HT-29 (cell line): Measurements from ENCODE around the gene CACNA1D. TPM values are rescaled to one million over a fixed set of nuclear protein-coding genes. Genes with fewer than 3 reads are reported as not detected.

Source experiments
- DNase-seq: peaks from one replicate; pipeline ENCODE4 v3.0.0-alpha.2; 2015; ENCODE audit warnings: low spot score
- total RNA-seq: library from RNA; depleted of rRNA; stranded (reverse); fragments of >200 nt; shearing (Covaris generic); gene quantifications from 2 replicates; pipeline ENCODE4 v1.2.3, GENCODE V29; 2014

The CACNA1D gene
- total RNA-seq, 1 experiment from 2014 or later = 25.3 TPM

DNA sequence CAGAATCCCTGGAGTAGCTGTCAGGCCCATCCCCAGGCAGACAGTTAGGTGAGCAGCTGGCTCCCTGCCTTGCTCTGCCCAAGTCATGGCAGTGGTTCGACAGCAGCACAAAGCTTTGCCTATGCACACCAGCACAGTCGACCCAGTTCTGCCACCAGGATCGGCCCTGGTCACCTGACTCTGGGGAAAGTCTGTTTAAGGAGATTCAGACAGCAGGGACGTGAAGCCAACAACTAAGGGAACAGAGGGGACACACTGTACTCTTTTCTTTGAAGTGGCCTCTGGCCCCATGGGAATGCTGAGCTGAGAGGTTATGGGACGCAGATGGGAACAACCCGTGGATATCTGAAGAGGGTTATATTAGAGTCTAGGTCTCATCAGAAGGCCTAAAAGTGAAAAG lies 217.0 kb downstream of the CACNA1D start:
- DNase-seq = no peak

DNA sequence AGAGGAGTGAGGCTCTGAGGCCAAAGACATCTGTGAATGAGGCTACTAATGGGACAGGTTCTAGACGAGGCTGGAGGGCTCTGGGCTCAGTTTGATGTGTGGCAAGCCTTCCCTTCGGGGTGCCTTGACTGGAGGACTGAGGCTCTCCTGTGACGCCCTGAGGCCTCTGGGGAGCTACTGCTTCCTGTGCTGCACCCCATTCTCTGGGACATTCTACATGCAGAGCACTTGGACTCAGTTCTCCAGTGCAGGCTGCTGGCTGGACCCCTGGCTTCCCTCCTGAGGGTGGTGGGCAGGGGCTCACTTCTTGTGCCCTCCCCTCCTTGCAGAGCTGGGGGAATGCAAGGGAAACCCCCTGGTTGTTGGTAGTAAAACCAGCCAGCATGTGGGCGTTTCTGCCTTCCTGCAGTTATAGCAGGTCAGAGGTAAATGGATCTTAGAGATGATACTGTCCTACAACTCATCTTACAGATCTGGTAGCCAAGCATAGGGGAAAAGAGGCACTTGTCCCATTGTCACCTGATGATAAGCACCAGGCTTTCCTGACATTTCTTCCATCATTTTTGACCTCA lies 218.5 kb downstream of the CACNA1D start:
- DNase-seq = no peak

DNA sequence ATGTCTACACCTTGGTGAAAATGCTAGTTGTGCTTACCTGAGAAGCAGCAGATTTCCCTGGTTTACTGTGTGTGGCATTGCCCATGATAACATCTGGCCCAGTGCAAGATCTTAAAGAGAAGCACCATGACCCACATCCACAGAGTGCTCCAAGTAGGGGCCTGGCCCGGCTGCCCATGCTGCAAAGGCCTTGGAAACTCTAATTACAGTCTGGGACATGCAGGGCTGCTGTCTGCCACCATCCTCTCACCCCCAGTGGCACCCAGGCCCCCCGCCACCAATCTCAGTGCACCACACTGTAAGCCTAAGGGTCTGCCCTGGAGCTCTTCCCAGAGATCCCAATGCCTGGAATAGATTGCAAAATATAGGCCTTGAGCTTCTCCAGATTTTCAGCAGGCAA lies 219.2 kb downstream of the CACNA1D start:
- no peak for DNase-seq

DNA sequence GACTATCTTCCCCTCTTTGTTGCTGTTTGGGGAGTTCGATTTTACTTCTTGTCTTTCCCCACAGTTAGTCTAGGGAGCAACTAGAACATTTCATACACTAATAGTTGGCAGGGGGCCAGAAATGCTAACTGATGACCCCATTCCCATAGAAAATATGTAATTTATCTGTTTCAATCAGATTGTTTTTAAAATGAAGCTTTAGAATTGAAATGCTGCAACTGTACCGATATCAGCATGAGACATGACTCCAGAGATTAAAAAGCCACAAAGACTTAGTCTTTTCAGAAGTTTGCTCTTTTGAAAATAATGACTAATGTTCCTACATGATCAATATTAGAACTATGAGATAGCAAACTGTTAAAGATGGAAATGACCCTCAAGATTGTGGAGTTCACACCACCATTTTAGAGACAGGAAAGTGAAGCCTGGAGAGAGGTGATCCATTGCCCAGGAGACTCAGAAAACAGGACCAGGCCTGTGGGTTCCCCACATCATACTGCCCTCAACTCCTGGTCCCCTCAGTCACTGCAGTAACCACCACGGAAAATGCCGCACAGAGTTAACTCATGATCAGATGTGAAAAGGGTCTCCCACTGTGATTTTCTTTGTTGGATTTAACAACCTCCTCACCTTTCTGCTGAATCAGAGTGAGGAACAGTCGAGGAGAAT lies 221.5 kb downstream of the CACNA1D start:
- DNase-seq = no peak

DNA sequence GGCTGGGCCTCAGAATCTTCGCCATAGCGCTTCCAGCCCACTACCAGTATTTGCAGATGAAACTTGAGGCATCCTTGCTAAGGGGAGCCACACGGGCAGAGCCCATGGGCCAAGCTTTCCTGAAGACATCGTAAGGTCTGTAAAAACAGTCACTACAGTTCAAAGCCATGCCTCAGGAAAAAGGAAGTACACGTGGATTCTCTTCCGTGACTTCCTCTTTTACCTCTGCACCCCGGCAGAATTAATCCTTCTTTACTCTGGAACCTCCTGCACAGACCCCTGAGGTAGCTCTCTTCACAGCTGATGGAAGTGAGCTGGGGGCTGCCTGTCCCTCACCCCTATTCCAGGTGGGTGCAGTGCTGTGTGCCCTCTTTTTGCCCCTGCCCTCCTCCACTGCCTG lies 222.6 kb downstream of the CACNA1D start:
- no peak for DNase-seq

DNA sequence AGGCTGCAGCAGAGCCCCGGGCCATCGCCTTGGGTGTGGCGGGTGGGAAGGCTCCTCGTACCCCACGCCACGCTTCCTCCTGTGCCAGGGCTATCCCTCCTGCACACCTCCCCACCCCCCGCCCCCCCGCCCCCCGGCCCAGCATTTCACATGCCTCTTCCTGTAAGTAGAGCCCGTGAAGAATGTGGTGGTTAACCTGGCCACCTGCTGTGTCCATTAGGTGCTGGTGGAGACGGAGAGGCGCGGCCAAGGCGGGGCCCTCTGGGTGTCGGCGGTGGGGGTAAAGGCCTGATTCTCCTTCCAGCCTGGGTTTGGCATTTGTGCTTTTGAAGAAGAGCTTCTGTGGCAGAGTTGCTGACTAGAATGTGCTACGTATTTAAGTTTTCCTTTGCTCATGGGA lies 224.1 kb downstream of the CACNA1D start:
- no peak for DNase-seq

DNA sequence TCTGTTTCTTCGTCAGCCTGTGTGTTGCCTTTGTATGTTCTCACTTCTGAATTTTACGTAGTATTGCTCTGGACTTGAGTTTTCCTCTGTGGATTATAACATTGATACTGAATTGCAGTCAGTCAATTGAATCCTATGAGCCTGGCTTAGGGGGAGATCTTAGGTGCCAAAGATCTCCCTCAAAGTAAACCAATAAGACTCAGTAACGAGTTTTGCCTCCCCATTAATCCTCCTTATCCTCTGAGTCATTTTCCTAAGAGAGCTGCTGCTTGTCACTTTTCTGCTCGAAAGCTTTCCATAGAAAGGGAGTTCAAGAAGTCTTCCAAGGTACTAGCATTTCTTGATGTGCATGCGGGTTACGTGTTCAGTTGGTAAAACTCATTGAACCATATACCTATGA lies 225.4 kb downstream of the CACNA1D start:
- DNase-seq = no peak

DNA sequence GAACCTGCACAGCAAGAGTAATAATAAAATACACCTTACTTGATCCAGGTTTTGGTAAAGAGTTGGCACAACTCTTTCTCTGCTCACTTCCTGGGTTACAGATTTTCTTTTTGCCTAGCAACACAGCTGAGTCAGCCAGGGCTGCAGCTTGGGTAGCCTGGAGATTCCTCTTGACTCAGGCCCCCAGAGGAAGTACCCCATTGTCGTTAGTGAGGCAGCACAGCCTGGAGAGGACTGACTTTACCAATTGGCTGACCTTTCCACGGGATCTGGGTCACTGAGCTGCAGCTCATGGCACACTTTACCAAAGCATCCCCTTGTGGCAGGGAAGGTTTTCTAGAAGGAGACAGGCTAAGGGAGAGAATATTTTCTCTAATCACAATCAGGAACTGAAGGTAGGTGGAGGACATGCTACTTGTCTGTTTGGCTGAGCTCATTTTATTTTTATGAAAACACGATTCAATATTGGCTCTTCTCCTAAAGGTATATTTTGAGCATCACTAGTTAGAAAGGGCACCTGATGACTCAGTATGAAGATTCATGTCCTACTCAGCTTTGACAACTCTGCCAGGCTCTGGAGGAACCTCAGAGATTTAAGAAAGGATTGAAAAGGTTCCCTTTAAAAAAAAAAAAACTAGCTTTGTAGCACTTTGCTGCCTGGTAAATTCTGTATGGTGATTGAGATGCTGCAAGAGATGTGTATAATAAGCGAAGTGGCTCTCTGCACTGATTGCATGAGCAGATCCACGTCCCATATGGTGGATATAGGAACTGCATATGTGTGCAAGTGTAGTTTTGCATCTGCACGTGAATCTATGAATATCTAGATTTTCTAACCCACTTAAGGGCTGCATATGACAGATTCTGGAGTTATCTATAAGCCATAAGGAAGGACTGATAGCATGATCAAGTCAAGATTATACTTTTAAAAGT lies 227.0 kb downstream of the CACNA1D start:
- DNase-seq = no peak

DNA sequence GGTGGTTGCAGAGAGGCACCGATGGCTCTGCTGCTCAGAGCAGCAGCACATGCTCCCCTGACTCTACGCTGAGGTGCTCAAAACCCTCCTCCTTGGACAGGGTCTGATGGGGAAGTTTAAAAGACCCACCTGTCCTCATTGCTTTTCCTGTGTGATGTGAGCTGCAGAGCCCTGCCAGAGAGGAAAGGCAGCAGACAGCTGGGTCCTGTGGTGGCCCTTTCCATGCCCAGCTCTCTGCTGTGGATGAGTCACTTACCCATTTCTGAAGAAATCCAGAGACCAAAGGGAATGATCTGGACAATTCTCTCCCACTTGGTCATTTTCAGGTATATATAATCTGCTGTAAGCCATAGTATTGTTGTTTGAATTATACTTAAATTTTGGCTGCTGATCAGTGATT lies 230.2 kb downstream of the CACNA1D start:
- no peak for DNase-seq

DNA sequence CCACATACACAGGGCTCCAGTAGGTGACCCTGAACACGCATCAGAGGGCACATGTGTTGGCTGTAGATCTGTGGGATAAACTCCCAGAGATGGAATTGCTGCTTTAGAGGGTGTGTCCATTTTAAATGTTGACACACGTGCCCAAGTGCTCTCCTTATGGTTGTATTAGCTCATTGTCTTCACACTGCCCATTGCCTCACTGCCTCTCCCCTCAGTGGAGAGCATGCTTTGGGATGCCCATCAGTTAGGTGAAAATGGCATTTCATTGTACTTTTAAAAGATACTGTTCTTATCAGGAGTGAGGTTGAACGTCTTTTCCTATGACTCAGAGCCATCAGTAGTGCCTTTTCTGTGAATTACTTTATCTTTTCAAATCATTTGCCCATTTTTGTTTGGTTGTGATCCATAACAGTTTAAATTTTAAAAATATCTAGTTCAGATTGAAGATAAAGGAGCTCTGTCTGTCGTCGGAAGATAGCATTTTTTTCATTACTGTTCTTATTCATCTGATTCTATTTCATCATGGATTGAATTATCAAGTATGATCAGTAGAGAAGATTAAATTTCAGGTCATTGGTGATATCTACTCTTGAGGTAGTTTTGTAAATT lies 231.1 kb downstream of the CACNA1D start:
- DNase-seq = no peak

DNA sequence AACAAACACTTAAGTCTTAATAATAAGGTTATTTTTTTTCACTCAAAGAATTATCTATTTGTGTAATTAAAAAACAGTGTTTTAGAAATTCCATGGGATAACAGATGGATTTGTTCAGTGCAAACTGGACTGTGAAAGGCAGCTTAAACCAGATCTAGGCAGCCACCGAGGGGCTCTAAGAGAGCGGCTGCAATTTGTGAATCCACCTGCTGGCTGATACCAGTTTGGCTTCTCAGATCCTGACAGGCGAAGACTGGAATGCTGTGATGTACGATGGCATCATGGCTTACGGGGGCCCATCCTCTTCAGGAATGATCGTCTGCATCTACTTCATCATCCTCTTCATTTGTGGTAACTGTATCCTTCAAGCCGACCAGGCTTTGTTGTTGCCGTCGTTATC lies 232.2 kb downstream of the CACNA1D start:
- no peak for DNase-seq

DNA sequence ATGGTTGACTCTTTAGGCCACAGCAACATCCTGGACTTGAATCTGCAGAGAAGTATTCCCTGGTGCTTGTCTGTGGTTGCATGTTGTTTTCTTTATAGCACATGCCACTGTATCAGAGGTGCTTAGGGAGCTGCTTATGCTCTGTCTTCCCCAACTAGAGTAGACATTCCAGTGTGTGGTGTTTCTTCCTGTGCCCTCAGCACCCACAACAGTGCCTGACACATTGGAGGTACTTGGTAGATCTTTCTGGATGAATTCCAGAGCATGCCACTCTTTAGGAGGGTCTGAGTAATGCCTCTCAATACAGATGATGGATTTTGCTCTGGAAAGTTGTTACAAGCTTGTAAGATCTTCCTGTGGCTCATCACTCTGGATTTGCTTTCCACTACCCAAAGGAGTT lies 234.2 kb downstream of the CACNA1D start:
- no peak for DNase-seq

DNA sequence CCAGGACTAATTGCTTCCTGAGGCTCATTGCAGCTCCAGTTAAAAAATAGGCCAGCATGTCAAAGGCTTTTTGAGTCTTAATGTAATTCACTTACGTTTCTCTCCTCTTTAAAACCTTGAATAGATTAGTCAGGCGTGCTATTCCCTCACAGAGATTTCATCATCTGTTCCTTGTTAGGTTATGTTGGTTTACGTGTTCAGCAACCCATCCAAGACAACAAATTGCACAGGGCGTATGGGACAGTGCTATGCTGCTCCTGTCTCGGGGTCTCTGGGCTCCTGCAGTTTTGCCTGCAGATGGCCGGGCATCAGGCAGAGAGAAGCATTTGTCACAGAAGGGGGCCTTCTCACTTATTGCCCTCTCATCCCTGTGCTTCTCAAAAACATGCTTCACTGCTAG lies 234.7 kb downstream of the CACNA1D start:
- no peak for DNase-seq

DNA sequence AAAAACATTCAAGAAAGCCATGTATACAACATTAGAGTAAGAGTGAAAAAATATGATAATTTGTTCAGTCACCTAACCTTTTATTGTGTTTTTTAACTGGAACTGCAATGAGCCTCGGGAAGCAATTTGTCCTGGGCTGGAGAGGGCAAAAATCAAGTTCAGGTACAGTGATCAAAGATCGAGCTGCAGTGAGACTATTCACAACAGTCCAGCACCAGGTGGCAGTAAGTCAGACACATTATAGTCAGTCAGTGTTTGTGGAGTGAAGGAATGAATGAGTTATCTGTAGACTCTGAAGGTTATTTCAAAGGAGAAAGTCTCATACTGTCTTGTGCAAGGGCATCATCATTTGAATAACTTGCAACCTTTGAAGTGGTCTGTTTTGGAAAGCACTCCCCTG lies 235.2 kb downstream of the CACNA1D start:
- no peak for DNase-seq

DNA sequence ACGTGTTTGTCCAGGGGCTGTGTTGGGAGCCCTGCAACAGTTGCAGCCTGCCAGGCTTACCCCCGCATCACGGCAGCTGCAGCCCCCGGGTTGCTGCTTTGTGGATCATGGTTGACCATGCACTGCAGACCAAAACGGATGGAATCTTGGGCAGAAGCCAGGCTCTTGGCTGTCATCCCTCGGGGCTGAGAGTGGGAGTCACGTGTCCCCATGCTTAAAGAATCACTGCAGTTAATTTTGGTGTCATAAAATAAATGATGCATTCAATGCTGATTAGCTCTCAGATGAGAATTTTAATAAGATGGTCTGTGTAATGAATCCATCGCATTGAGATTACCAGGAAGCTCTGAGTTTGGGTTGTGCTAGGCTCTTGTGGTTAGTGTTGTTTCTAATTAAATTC lies 236.2 kb downstream of the CACNA1D start:
- no peak for DNase-seq

DNA sequence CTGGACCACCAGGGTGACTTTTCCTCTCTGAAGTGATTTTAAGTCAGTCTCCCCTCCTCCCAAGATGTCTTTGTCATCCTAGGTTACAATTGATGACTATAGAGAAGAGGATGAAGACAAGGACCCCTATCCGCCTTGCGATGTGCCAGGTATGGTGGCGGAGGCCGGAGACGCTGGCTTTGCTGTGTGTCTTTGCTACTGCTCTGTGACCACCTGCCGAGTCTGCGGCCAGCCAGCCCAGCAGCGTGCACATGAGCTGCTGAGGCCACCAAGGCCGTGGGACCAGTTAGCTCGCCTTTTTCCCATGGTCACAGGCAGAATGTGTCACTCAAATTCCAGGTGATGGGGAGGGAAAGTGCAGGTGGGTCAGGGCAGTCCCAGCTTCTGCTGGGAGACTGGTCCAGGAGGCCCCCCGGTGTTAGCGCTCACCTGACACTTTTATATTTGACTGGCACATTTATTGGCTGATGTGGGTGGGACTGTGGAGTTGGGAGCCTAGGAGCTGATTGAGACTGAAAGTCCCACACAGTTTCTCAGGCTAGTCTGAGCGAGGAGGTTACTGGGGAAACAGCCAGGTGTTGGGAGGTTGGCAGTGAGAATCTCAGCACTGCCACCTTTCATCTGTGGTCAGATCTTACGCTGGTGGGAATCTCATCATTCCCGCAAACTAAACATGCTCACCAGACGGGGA lies 237.7 kb downstream of the CACNA1D start:
- no peak for DNase-seq

DNA sequence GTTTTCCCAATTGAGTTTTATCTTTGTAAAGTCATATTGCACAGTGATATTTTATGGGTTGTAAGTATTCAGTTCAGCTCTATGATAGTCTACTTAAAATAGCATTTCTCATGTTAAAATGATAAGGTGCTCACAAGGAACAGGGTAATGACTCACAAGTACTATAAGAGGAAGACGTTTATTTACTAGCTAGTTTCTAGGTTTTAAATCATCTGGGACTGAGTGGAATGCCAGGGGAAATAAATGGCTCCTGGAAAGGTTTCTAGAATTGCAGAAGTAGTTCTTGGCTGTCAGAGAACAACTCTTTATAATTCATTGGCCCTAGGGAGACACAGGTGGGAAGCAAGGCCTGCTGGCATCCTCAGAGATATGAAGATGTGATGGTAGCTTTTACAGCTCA lies 239.0 kb downstream of the CACNA1D start:
- no peak for DNase-seq

DNA sequence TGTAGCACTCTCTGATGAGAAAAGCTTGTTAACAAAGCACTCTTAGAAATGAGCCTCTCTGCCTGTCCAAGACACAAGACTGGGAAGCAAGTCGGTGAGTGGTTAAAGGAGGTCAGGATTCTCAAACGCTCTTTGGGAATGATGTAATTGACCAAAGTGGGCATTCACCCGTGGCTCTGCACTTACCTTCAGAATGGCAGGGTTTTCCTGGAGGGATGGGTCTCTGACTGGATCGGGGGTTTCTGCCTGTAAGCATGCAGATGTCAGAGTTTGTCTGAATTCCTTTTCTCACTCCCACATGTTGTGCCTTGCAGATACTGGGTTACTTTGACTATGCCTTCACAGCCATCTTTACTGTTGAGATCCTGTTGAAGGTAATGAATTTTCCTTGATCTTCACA lies 245.6 kb downstream of the CACNA1D start:
- DNase-seq = no peak

DNA sequence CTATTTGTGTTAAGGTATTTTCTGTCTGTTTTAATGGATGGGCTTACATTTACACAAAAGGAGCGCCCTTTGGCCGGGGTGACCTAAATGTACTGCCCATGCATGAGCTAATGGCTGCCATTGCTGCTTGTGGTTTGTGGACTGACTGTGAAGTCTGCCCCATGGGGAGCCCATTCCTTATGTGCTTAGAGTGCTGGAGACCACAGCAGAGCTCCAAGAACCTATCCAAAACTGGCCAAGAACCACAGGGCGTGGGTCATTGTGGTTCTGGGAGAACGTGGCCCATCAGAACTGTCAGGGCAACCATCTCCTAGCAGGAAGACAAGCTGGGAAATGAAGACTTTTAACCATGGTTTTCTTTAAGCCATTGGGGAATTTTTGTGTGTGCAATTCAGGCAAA lies 246.5 kb downstream of the CACNA1D start:
- no peak for DNase-seq

DNA sequence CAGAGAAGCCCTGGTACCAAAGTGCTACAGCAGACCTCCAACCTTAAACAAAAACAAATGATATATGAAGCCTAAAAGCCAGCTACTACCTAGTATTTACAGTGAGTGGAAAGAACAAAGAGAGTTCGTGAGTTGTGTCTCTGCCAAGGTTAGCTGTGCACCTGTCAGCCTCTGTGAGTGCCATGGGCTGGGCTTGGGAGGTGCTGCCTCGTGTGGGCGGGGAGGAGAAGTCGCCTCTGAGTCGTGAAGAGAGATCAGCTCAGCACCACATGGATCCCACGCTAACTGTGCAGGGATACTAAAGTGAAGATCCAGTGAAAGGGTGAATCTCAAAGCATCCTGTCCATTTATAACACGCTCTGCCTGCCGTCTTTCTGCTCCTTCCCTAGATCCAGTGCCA lies 249.9 kb downstream of the CACNA1D start:
- DNase-seq = peak; percentile 36

DNA sequence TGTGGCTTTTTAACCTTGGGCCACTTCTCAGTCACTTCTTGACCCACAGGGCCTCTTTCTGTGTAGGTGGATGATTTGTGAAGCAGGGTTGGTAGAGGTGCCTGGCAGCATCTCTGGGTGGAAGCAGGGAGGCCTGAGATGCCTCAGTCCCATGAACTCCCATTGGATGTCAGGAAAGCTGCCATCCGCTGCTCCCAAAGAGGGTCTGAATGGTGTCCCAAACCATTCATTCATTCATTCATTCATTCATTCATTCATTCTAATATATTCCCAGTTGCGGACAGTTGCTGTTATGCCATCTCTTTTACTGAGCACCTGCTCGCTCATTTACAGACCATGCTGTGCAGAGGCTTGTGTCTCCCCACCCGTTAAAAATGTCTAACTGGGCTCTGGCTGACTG lies 253.1 kb downstream of the CACNA1D start:
- DNase-seq = no peak
